Right lobe of liver (tissue), 6 donors: ENCODE results near the gene SLC22A5. TPM values are rescaled to one million over a fixed set of nuclear protein-coding genes. Genes with fewer than 3 reads are reported as not detected.

ENCODE experiments used
- ATAC-seq, 4 donors: fragments of 200-7000 bp; cut with Tn5 transposase; one replicate each; pipeline ENCODE4 v1.9.1; 2020; ENCODE audit warnings: mild to moderate bottlenecking in 4 of 4, moderate library complexity in 4 of 4
- DNase-seq, 3 donors: peaks; one replicate each; pipeline ENCODE4 v3.0.0-alpha.2; 2020
- H3K27ac ChIP-seq, 3 donors: fragments of 200-600 bp; one replicate each; pipeline ENCODE4 v1.8.0; 2022
- H3K27me3 ChIP-seq, 2 donors: fragments of 200-600 bp; one replicate each; pipeline ENCODE4 v1.8.0; 2022
- H3K36me3 ChIP-seq, 4 donors: fragments of 200-600 bp; sonication (generic) in 1 of 4; one replicate each; pipeline versions ENCODE4 v1.5.1 to v1.8.0; 2017 to 2022; ENCODE audit warnings: control low read depth in 1 of 4
- H3K4me1 ChIP-seq, 4 donors: fragments of 200-600 bp; sonication (generic) in 1 of 4; one replicate each; pipeline versions ENCODE4 v1.5.1 to v1.8.0; 2017 to 2022; ENCODE audit warnings: control low read depth in 1 of 4
- H3K4me3 ChIP-seq, 3 donors: fragments of 200-600 bp; one replicate each; pipeline ENCODE4 v1.8.0; 2022
- H3K9me3 ChIP-seq, 4 donors: fragments of 200-600 bp; sonication (generic) in 1 of 4; one replicate each; pipeline versions ENCODE4 v1.5.1 to v1.8.0; 2017 to 2022; ENCODE audit warnings: control low read depth in 1 of 4
- CTCF ChIP-seq, 4 donors: fragments of 200-600 bp in 3 of 4; fragments of 450-650 bp in 1 of 4; IDR thresholded peaks; one replicate each; pipeline versions ENCODE4 v1.5.1 to v1.8.0; 2016 to 2022; ENCODE audit warnings: antibody characterized with exemption in 4 of 4, mild to moderate bottlenecking in 2 of 4
- POLR2A ChIP-seq: fragments of 450-650 bp; IDR thresholded peaks from one replicate; pipeline ENCODE4 v1.6.1; 2017; ENCODE audit warnings: antibody characterized with exemption, mild to moderate bottlenecking
- WGBS: methylation state at CpG from one replicate; pipeline ENCODE4 v1.1.6; 2018; ENCODE audit warnings: low coverage, low lambda C conversion rate; ENCODE audit not compliant: insufficient coverage; ENCODE audit errors: missing lambda C conversion rate; 5-methylcytosine and 5-hydroxymethylcytosine counted together
- intact Hi-C, 2 donors: fragments of 100-400 bp; cut with DNase I; formaldehyde crosslinking; loops; one replicate each; pipeline versions ENCODE4 v1.11.2 to v1.14.1; 2022
- total RNA-seq, 6 experiments: library from RNA; depleted of rRNA in 2 of 6; stranded (reverse); fragments of >200 nt in 2 of 6; fragmentation: NEBNext Ultra II Directional in 3 of 6; extraction: Animal tissue kit (Norgen Biotek cat#: 25700) in 3 of 6; gene quantifications; one replicate each; pipeline versions ENCODE4 v1.1.0 to v1.2.4, GENCODE V29; 2016 to 2023
- donor health status: DM: no; HTN: yes; CAD: no.
- donor health status: DM: no; HTN: no; CAD: no.
- donor health status: DM: no; HTN: no; CAD: no.
- donor health status: DM: no; HTN: yes; CAD: no.
- donor health status: DM: no; HTN: yes; CAD: no.

SLC22A5 gene
- total RNA-seq, 6 experiments from 2014 or later, result 4.7 to 11.1 (median 6.5) TPM

GRCh38 chr5:132416306-132417009 is 46.9 kb downstream of the SLC22A5 start:
- Histone ChIP-seq H3K4me1 (peaks cover 5 to 89% (median 40%) of the 10 kb centered on the region in 4 donors), H3K27ac (peak overlapping the region; percentile 14 to 65 (median 55)), H3K9me3 (no peaks in the 10 kb centered on the region), H3K4me3 (no peak overlapping the region), H3K36me3 (peaks cover 0 to 9% (median 0%) of the 10 kb centered on the region in 4 donors), H3K27me3 (no peaks in the 10 kb centered on the region)
- ATAC-seq (peak in 1 of 4 donors; percentile 1), DNase-seq (no peak)
- intact Hi-C loops, result loop anchor here in 1 of 2 donors (10.0 kb wide), 1 partner anchor 48 kb away; no protein-coding TSS in a partner anchor
- 36% methylated on average over 6 of the region's 6 CpGs for WGBS
- TF ChIP-seq POLR2A (no peak), CTCF (IDR thresholded peaks at IDR 0.05) (no peak)

- Histone ChIP-seq H3K4me3 (no peak overlapping the region), H3K9me3 (no peaks in the 10 kb centered on the region), H3K36me3 (peaks cover 0 to 9% (median 0%) of the 10 kb centered on the region in 4 donors), H3K27me3 (no peaks in the 10 kb centered on the region), H3K4me1 (peaks cover 5 to 88% (median 41%) of the 10 kb centered on the region in 4 donors), H3K27ac (peak overlapping the region; percentile 14 to 65 (median 55))
- DNase-seq (peak; percentile 77 to 86 (median 77)), ATAC-seq (peak; percentile 62 to 73 (median 66))
- intact Hi-C loops, result loop anchor here in 1 of 2 donors (10.0 kb wide), 1 partner anchor 48 kb away; no protein-coding TSS in a partner anchor
- TF ChIP-seq CTCF (IDR thresholded peaks at IDR 0.05) (no peak), POLR2A (peak; percentile 28)
- WGBS, result 15% methylated on average over 5 of the region's 6 CpGs
These were observed 47.5 kb downstream of the SLC22A5 start for GRCh38 chr5:132417010-132417439.

GRCh38 chr5:132417461-132417860 is 48.0 kb downstream of the SLC22A5 start:
- H3K27ac ChIP-seq, result peak overlapping the region; percentile 14 to 65 (median 55)
- H3K36me3 ChIP-seq, result peaks cover 0 to 9% (median 0%) of the 10 kb centered on the region in 4 donors
- intact Hi-C loops, result loop anchor here in 1 of 2 donors (10.0 kb wide), 1 partner anchor 47 kb away; no protein-coding TSS in a partner anchor
- no peaks in the 10 kb centered on the region for H3K9me3 ChIP-seq
- no peak overlapping the region for H3K4me3 ChIP-seq
- H3K27me3 ChIP-seq, result no peaks in the 10 kb centered on the region
- ATAC-seq (no peak), DNase-seq (no peak)
- TF ChIP-seq CTCF (IDR thresholded peaks at IDR 0.05), result no peak
- no peak for TF ChIP-seq POLR2A
- peaks cover 5 to 88% (median 41%) of the 10 kb centered on the region in 4 donors for H3K4me1 ChIP-seq
- WGBS, result 46% methylated on average over 4 of the region's 6 CpGs

- 47% methylated on average over 3 of the region's 4 CpGs for WGBS
- peak overlapping the region in 2 of 3 donors; percentile 55 to 65 for H3K27ac ChIP-seq
- no peaks in the 10 kb centered on the region for H3K27me3 ChIP-seq
- peaks cover 5 to 88% (median 44%) of the 10 kb centered on the region in 4 donors for H3K4me1 ChIP-seq
- ATAC-seq, result peak in 2 of 4 donors; percentile 10 to 30
- intact Hi-C loops, result loop anchor here in 1 of 2 donors (10.0 kb wide), 1 partner anchor 47 kb away; no protein-coding TSS in a partner anchor
- TF ChIP-seq CTCF (IDR thresholded peaks at IDR 0.05) (no peak), POLR2A (no peak)
- DNase-seq, result no peak
- H3K36me3 ChIP-seq, result peaks cover 0 to 9% (median 0%) of the 10 kb centered on the region in 4 donors
- H3K4me3 ChIP-seq, result no peak overlapping the region
- H3K9me3 ChIP-seq, result no peaks in the 10 kb centered on the region
These were observed 48.5 kb downstream of the SLC22A5 start for GRCh38 chr5:132417889-132418485.
